NOMO-1 treated with dmso at 0.1 percent for 144 hours (cell line): ENCODE data around the gene GRAP2.
"Not testable (repeated sequence)": the region's sequence is repeated elsewhere in the genome, so short reads cannot be mapped to it uniquely, and the experiment has no call there.

Source experiments
- DNase-seq: peaks from one replicate; lab custom pipeline; 2025; ENCODE audit not compliant: unreplicated experiment; lab: John Stamatoyannopoulos, UW

GRAP2 gene

DNA sequence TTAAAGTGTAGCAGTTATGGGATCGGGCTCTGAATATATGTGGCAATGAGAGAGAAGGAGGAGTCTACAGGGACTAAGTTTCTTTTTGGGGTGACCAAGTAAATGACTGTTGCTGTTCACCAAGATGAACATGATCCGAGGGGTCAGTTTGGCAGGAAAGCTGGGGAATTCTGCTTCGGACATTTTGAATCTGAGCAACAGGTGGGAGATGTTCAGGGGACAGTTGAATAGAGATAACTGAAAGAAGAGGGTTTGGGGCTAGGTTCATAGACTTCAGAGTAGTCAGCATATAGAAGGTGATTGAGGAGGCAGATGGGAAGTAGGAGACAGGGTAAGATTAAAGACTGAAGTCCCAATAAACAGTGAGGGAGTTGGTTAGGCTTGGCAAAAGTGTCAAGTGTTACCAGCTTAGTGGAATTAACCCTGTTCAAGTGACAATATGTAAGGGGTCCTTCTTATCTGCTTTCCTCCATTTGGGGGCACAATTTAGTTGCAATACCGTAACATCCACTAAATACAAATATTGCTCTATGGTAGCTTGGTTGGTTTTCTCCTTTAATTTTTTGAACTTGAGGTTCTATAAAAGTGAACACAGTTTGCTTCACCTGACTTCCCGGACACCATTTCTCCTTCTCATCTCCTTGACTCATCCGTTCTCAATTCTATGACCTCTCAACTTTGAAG is 4.4 kb upstream of the GRAP2 start:
- no peak for DNase-seq

DNA sequence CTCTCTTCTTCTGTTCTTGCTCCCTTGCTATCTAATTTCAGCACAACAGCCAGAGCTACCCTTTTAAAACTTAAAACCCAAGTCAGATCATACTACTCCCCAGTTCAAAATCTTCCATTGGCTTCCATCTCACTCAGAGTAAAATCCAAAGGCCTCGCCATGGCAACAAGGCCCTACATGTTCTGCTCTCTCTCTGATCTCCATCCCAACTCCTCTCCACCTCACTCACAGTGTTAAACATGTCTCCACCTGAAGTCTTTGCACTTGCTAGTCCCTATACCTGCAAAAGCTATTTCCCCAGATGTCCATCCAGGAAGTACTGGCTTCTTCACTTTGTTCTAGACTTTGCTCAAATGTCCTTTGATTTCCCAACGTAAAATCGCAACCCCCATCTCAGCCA is 3.0 kb upstream of the GRAP2 start:
- DNase-seq, result peak; percentile 8

DNA sequence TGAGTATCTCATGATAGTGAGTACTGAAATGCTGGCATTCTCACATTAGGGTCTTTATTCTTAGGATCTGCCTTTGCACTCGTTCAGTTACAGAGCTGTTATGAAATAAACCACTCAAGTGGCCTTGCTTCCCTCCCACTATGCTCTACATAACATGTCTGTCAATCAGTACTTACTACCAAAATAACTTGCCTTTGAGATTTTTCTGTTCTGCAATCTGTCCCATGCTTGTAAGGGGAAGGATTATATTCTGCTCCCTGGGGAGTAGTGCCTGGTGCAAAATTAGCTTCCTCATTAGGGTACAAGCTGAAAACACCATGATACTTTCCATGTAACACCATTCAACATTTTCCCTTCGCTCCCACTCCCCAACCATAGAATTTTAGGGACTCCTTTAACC is 1.9 kb upstream of the GRAP2 start:
- DNase-seq, result peak; percentile 93

DNA sequence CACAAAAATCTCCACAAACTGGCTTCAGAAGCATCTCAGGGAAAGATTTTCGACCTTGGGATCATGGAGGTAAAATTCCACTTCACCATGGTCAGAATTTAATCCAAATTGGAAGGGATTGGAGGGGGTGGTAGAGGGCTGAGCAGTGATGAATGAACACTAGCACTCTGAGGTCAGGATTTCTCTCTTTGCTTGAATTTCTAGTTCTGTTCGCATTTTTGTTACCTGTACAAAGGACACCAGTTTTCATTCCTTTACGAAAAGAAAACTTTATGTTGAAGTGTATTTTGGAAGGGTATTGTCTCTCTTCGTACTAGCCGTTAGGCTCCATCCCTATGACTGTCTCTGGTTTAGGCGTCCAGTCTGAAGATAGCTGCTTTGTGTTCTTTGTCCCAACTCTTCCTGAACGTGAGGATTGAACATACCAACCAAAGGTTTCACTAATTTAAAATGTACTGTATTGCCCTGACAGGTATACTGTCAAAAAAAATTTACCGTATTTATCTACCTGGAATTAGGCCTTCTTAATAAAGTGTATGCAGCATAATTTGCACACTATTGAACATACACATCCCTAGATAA is 772 bp downstream of the GRAP2 start:
- no peak for DNase-seq

DNA sequence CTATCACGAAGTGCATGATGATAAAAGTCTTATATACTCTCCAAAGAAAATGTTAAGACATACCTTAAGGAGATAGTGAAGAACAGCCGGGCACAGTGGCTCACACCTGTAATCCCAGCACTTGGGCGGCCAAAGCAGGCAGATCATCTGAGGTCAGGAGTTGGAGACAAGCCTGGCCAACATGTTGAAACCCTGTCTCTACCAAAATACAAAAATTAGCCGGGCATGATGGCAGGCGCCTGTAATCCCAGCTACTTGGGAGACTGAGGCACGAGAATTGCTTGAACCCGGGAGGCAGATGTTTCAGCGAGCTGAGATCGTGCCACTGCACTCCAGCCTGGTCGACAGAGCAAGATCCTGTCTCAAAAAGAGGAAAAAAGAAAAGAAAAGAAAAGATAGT is 3.1 kb downstream of the GRAP2 start:
- DNase-seq, result not testable (repeated sequence)

DNA sequence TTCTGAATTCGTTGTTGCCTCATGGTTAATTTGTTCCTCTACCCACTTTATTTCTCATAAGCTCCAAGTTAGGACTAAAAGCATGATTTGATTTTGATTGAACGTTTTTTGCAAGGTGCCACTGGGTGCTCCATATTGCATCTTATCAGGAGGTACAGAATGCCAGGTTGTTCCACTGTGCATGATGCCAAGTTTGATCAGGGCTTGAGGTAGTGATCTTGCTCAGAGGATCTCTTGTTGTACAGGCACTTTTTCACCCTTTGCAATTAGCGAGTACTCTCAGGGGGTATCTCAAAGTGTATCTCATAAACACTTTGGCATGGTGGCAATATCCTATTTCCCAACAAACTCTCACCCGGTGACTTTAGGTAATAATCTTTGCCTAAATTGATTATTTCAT is 4.0 kb downstream of the GRAP2 start:
- no peak for DNase-seq

DNA sequence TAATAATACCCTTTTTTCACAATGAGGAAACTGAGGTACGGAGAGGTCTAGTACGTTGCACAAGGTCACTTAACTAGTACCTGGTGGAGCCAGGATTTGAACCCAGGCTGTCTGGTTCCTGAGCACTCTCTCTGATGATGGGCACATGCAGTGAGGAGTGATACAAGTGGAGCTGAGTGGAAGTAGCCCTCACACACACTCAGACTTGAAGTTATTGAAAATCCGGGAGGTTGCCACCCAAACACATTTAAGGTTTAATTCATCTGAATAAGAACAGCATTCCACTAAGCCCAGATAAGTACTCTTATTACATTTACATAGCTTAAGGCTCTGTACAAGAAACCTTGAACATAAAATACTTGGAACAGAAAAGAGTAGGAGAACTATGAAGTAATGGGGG is 4.8 kb downstream of the GRAP2 start:
- no peak for DNase-seq

DNA sequence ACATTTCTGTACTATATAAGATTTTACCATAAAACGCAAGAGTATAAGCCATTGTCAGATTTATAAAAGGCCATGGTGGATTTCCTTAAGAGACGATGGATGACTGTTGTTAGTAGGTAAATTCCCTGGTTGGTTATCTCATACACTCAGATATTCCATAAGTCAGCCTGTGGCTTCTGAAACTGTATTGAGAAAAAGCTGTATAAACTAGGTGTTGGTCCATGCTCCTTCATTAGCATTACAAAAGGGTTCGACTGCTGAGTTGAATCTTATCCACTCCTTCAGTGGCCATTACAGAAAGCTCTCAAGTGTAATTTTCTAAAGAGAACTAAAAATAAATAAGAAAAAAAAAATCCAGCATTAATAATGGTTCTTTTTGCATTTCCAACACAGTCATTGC is 5.3 kb downstream of the GRAP2 start:
- no peak for DNase-seq

DNA sequence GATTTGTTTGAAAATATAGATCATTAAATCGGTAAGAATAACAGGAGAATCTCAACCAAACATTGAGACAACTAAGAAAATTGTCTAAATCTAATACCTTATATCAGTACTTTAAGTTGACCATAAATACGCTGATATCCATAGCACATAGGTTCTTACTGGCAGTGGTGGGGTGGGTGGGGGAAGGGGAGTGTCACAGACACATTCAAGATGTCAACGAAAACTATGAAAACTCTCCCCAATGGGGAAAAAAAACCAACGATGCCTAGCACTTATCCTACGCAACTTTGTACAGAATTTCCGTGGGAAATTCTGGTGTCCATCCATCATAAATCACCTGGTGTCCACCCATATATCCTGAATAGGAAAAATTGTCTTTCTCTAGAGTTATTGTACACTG is 6.2 kb downstream of the GRAP2 start:
- no peak for DNase-seq

DNA sequence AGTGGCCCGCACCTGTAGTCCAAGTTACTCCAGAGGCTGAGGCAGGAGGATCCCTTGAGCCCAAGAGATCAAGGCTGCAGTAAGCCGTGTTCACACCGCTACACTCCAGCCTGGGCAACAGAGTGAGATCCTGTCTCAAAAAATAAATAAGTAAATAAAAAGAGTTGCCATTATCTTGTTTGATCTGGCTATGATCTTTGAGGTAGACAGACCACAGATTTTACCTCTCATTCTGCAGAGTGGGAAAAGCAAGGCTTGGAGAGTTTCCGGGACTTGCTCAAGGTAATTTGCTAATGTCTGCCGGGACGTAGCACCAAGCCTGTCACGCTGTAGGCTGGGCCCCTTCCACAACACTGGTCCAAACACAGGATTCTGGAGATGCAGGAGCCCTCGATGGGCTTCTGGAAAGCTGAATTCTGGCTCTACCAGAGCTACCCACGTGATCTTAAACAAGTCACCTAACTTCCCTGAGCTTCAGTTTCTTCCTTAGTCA is 6.8 kb downstream of the GRAP2 start:
- no peak for DNase-seq

DNA sequence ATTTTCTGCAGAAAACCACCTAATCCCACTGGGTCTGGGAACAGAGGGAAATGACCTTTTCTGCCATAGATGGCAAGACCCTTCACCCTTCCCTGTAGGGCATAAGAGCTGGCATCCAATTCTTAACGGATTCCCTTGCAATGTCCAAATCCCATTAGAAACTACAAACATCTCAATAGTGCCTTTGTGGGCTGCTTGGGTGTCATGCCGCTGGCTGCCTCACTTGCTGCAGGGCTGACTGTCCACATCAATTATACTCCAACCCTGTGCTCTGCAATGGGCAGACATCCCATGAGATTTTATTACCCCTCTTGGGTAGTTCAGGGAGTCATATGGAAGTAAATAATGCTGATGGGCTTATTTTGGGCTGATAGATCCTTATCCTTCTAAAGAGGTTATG is 7.3 kb downstream of the GRAP2 start:
- no peak for DNase-seq

DNA sequence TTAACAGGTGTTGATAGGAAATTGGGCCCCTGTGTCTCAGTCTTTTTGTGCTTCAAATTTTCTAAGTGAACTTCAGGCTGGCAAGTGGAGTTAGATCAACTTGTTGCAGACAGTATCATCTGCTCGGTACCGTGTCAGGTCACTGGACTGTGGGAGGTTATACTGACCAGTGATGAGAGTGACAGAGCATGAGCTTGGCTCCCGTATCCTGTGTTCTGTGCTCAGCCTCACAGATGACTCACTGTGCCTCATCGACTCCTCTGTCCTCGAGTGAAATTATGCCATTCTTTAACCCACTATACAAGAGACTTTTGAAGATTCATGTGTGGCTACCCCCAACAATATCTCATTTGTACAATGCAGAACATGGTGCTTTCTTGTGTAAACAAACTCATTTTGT is 7.9 kb downstream of the GRAP2 start:
- DNase-seq, result no peak

DNA sequence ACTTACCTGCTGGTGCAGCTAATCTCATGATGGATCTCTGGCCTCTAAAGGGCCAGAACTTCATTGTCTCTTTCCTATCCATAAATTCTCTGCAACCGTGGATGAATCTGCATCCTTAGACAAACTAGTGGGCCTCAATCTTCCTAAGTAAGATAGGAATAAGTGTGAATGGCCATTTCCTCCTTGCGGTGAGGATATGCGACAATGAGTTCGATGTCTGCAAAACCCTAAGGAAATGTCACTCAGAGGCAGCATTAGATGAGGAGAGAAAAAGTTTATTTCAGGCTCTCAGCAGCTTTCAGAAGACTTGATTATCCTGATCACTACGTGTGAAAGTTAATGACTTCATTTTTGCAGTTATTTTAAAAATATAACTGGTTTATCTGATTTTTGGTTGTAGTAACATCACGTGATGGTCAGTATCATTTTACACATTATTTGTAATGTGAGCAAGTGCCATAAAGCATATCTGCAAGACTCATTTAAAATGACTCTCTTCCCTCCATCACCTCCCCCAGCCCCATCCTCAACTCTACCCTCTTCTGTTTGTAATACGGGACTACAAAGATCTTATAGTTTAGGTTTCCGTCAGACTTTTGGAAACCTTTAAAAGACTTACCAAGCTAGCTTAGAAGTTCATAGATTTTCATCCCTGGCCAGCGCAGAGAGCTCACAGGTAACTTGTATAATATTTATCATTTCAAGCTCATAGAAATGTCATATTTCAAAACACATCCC is 10.2 kb downstream of the GRAP2 start:
- no peak for DNase-seq

DNA sequence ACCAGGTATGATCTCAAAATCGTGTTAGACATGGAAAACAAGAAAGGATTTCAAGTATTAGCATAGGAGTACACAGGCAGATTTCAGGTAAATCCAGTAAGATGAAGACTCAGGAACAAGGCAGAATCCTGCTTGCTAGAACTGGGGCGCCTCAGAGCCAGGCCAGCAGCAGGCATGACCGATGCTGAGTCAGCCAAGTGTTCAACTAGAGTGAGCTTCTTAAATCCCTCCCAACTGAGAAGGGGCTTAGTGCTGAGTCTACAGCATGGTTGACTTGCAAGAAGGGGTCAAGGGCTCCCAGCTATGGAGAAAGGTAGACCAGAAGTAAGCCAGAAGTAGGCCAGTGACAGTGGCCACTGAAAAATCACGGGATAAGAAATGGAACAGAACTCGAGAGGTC is 12.4 kb downstream of the GRAP2 start:
- no peak for DNase-seq

DNA sequence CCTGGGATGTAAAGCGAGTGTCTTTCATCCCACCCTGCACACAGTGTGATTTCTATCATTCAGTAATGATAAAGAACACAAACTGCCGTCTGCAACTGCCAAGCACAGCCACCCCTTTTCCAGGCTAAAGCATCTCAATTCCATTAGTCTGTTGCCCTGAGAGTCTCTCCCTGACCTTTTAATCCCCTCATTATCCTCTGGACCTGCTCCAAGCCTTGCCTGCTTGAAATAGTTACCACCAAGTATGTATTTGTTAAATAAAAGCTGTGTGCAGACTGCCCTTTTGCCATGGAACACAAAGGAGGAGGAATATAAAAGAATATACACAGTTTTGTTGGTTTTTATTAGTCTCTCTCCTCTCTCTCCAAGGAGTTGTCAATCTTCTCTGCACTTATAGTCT is 13.0 kb downstream of the GRAP2 start:
- no peak for DNase-seq

DNA sequence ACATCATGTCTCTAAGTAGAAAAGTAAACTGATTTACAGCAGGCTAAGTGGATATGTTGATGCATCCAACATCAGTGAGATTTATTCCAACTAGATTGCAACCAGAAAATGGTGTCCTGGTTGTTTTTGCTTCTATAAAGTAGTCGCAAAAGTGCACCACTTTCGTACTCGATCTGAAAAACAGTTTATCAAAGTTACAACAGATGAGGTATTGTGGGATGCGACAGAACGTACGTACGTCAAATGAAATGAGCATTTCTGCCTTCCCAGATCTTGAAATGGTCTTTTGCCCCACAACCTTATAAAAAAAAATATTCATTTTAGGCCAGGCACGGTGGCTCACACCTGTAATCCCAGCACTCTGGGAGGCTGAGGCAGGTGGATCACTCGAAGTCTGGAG is 13.7 kb downstream of the GRAP2 start:
- no peak for DNase-seq

DNA sequence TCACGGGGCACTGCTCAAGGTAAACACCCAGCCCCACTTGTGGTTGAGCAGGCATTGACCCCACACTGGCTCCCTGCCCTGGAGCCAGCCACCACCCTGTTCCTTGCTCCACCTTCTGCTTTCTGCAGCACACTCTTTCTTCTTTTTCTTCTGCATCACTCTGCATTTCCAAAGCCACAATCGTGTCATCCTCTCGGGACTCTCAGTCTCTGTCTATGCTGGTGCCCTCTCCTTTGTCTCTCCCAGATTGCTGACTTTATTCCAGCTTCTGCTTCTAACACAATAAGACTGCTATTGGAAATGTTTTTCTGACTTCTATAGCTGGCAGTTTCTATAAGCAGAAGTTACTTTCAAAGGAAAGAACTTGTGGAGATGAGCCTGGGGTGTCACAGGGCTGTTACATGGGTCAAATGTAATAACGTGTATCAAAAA is 14.4 kb downstream of the GRAP2 start:
- DNase-seq, result no peak

DNA sequence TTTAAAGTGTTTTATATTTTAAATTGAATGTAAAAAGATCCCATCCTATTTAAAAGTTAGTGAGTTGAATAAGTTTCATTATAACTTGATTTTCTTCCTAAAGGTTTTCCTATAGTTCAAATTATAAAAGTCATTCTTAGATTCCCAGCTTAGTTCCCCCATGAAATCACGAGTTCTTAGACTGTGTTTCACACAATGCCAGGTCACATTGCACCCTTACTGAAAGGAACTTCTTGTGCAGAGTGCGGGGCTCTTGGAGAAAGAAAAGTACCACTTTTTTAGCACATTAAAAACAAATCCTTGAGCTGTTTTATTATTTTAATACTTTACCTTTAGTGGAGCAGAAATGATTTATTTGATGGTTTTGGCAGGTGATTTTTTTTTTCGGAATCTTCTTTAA is 15.6 kb downstream of the GRAP2 start:
- no peak for DNase-seq

DNA sequence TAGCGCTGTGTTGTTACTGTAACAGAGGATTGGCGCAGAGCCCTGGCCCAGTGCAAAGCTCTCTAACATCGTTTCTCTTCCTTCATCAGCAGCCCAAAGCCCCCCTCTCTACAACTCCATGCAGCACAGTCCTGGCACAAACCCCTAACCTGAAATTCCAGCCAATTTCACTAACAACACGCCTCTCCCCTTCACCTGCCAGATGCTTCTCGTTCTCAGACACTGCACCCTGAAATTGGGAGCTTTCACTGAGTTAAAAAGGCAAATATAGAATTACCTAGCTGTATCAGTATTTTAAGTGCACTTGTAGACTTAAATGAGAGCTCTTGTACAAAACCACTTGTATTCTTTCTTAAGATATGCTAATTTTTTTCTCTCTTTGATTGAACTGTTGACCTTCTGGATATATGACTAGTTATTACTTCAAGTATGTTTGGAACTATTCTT is 16.3 kb downstream of the GRAP2 start:
- no peak for DNase-seq

DNA sequence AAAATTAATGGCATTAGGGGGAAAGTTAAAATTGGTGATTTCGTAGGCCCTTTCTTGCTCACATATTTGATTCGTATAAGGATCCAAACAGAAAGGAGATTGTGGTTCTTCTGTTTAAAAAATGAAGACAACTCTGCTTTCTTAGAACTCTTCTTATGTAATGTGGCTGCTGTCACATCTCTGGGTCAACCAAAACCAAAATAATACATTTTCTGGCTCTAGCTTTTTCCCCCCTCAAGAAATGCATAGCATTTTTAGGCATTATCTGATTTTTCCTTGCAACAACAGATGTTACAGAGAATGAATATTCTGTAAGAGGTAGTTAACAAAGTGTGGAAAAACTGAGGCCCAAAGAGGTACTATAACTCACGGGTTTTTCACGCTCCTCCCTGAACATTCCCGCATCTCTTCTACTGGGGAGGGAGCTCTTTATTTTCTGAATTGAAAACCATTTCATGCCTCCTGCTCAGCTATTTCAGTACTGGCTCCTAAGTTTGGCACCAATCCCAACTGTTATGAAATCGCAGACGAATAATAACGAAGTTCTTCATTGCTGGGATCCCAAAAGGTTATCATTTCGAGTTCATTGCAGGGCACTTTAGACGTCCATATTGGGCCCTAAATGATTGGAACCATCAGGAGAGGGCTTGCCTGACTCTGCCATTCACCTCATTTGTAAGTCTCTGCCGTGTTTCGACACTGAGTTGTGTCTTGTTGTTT is 17.1 kb downstream of the GRAP2 start:
- DNase-seq, result no peak

DNA sequence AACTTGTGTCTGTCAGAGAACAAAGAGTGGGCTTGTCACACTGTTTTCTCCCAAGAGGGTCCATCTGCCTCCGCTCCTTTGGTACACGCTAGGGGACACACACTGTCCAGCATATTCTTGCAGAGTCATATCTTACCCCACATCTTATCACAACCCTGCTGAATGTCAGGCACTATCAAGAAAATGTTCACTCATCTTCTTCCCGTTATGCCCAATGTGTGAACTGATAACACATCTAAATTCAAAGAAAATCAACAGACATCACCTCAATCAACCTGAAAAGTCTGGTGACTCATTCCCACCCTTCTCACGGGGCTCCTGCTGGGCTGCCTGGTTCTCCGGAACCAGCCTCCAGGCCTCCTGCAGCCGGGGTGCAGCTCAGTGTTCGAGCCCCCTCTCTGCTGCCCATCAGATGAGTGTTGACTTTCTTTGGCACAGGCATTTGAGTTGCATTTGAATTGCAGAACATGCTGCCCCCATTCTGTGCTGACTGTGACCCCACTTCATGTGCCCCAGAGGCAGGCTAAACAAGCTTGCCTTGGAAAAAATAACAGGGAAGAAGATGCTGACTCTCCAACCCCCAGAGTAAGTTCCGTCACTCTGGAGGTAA is 19.4 kb downstream of the GRAP2 start:
- no peak for DNase-seq
